Neuronal stem cell (in vitro differentiated cells): ENCODE results near the gene GFPT2.

Experiments
- DNase-seq: peaks from one replicate; pipeline ENCODE4 v3.0.0-alpha.2; 2013; ENCODE audit warnings: low spot score
- H2AFZ ChIP-seq: one replicate; pipeline ENCODE4 v1.6.1; 2013; ENCODE audit warnings: mild to moderate bottlenecking, low read length, inconsistent platforms
- H2AK5ac ChIP-seq: 2 replicates; pipeline ENCODE4 v1.6.1; 2013; ENCODE audit warnings: low read depth, mild to moderate bottlenecking, inconsistent platforms, low read length, moderate library complexity, mixed read lengths
- H2BK120ac ChIP-seq: 2 replicates; pipeline ENCODE4 v1.6.1; 2013; ENCODE audit warnings: low read depth, mild to moderate bottlenecking, inconsistent platforms, low read length, moderate library complexity, mixed read lengths
- H2BK12ac ChIP-seq: one replicate; pipeline ENCODE4 v1.6.1; 2013; ENCODE audit warnings: low read length, inconsistent platforms
- H2BK15ac ChIP-seq: 2 replicates; pipeline ENCODE4 v1.6.1; 2013; ENCODE audit warnings: mild to moderate bottlenecking, low read length, inconsistent platforms, mixed read lengths
- H2BK5ac ChIP-seq: one replicate; pipeline ENCODE4 v1.6.1; 2013; ENCODE audit warnings: inconsistent platforms, mild to moderate bottlenecking, low read length, moderate library complexity
- H3K14ac ChIP-seq: one replicate; pipeline ENCODE4 v1.6.1; 2013; ENCODE audit warnings: low read length, inconsistent platforms
- H3K18ac ChIP-seq: 2 replicates; pipeline ENCODE4 v1.6.1; 2013; ENCODE audit warnings: low read length, inconsistent platforms
- H3K23ac ChIP-seq: 2 replicates; pipeline ENCODE4 v1.6.1; 2013; ENCODE audit warnings: low read depth, mild to moderate bottlenecking, mixed read lengths, low read length, inconsistent platforms; ENCODE audit not compliant: poor library complexity
- H3K27ac ChIP-seq: replicated peaks from 3 replicates; pipeline ENCODE4 v1.5.1; 2013; ENCODE audit warnings: low read length, inconsistent platforms
- H3K27me3 ChIP-seq, 3 experiments: 2 replicates each; pipeline ENCODE4 v1.6.1; 2013; ENCODE audit warnings: low read length in 3 of 3, mild to moderate bottlenecking in 2 of 3, inconsistent platforms in 1 of 3, low read depth in 1 of 3, mixed read lengths in 1 of 3, moderate library complexity in 1 of 3; ENCODE audit not compliant: control insufficient read depth in 3 of 3, insufficient read depth in 3 of 3
- H3K36me3 ChIP-seq, 2 donors: replicated peaks in 1 of 2; 2 replicates each; pipeline ENCODE4 v1.6.1; 2013; ENCODE audit warnings: low read length in 2 of 2; ENCODE audit not compliant: control insufficient read depth in 2 of 2, insufficient read depth in 2 of 2
- H3K4ac ChIP-seq: 2 replicates; pipeline ENCODE4 v1.6.1; 2013; ENCODE audit warnings: inconsistent platforms, mild to moderate bottlenecking, low read length, moderate library complexity
- H3K4me1 ChIP-seq, 2 donors: 1 replicate in 1 of 2; 2 replicates in 1 of 2; pipeline ENCODE4 v1.6.1; 2013; ENCODE audit warnings: low read length in 2 of 2, low read depth in 1 of 2; ENCODE audit not compliant: control insufficient read depth in 2 of 2, insufficient read depth in 1 of 2
- H3K4me2 ChIP-seq: one replicate; pipeline ENCODE4 v1.6.1; 2013; ENCODE audit warnings: mild to moderate bottlenecking, low read length, inconsistent platforms; ENCODE audit not compliant: insufficient read depth, poor library complexity, severe bottlenecking
- H3K4me3 ChIP-seq, 2 donors: 2 replicates each; pipeline ENCODE4 v1.5.1; 2013; ENCODE audit warnings: low read length in 2 of 2, mild to moderate bottlenecking in 2 of 2, inconsistent platforms in 1 of 2, moderate library complexity in 1 of 2
- H3K79me1 ChIP-seq: one replicate; pipeline ENCODE4 v1.6.1; 2013; ENCODE audit warnings: low read depth, mild to moderate bottlenecking, inconsistent platforms, low read length, moderate library complexity
- H3K9ac ChIP-seq: one replicate; pipeline ENCODE4 v1.6.1; 2013; ENCODE audit warnings: mild to moderate bottlenecking, low read depth, low read length, inconsistent platforms; ENCODE audit not compliant: poor library complexity
- H3K9me3 ChIP-seq, 2 donors: replicated peaks in 1 of 2; 2 replicates each; pipeline versions ENCODE3 to v1.6.1; 2013; ENCODE audit warnings: low read length in 2 of 2, mild to moderate bottlenecking in 2 of 2, inconsistent platforms in 1 of 2, low read depth in 1 of 2, mixed read lengths in 1 of 2, moderate library complexity in 1 of 2; ENCODE audit not compliant: control insufficient read depth in 2 of 2, insufficient read depth in 1 of 2
- H4K8ac ChIP-seq: one replicate; pipeline ENCODE4 v1.6.1; 2013; ENCODE audit warnings: low read depth, mild to moderate bottlenecking, inconsistent platforms, low read length, moderate library complexity
- H4K91ac ChIP-seq: one replicate; pipeline ENCODE4 v1.6.1; 2013; ENCODE audit warnings: low read length, low read depth, mild to moderate bottlenecking, inconsistent platforms; ENCODE audit not compliant: poor library complexity
- WGBS, 2 donors: extraction: QIAGEN DNeasy Blood & Tissue Kit; methylation state at CpG; one replicate each; pipeline ENCODE4 v1.1.7; 2013; ENCODE audit warnings: missing lambda C conversion rate in 2 of 2, mixed read lengths in 1 of 2; ENCODE audit not compliant: insufficient read length in 2 of 2, insufficient replicate concordance in 1 of 2; ENCODE audit errors: extremely low coverage in 2 of 2; 5-methylcytosine and 5-hydroxymethylcytosine counted together

GFPT2 gene

DNA sequence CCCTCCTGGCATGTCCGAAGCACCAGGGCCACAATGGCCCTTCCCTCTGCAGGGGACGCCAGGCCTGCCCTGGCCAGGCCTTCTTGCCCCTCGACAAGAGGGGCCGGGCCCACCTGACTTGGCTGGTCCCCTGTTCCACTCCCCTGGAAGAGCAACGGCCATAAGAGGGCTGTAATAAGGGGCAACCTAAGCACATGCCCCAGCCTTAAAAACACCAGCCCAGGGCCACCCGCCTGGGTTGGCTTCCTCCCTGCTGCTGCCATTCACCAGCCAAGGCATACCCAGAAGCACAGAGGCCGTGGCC lies 8.5 kb downstream of the GFPT2 start:
- Histone ChIP-seq H3K23ac (no peak overlapping the region), H3K14ac (no peak overlapping the region), H3K18ac (no peak overlapping the region), H2BK15ac (no peak overlapping the region), H2AFZ (no peak overlapping the region), H4K91ac (no peak overlapping the region), H3K4ac (no peak overlapping the region), H2BK5ac (no peak overlapping the region), H3K4me2 (no peak overlapping the region), H3K79me1 (peaks cover 14% of the 10 kb centered on the region), H3K27ac (no peak overlapping the region), H3K9ac (no peak overlapping the region), H3K36me3 (peaks cover 0 to under 1% of the 10 kb centered on the region in 2 donors), H2BK12ac (no peak overlapping the region), H2AK5ac (peak overlapping the region; percentile 30), H3K4me1 (peaks cover 12 to 13% of the 10 kb centered on the region in 2 donors), H4K8ac (no peak overlapping the region), H2BK120ac (no peak overlapping the region), H3K4me3 (peak overlapping the region in 1 of 2 donors; percentile 20), H3K9me3 (no peaks in the 10 kb centered on the region), H3K27me3 (no peaks in the 10 kb centered on the region)
- DNase-seq: no peak
- no CpG with 5 or more reads among the region's 7 CpGs for WGBS, 2 donors

DNA sequence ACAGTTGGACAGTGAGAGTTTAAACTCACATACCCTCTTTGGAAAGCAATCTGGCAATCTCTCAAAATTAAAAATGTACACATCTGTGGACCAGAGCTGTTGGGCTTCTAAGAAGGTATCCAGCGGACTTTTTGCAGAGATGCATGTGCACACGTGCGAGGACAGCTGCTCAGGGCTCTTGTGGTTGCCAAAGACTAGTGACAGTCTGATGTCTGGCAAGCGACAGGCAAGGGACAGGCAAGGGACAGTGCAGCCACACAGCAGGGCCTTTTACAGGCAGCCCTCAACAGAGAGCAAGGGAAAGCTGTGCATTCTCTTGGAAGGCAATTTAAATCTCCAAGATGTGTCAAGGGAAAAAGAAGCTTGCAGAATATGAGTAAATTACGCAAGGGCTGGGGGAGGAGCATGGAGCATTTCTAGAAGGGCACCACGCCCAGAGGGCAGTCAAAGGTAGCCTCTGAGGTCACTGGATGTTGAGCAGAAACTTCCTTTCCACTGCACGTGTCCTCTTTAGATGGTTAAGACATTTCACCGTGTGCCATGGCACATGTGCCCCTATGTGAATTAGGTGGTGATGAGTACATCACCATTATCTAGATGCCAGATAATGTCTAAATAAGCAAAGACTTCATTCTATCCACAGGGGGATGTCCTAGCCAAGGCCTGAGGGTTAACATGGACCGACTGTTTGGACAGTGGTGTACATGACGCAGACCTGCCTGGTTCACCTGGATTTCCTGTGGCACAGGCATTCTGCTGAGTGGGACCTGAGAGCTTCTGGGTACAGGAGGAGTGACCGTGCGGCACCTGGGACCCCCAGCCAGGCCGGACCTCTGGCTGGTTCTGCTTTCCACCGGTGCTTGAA lies 9.1 kb downstream of the GFPT2 start:
- Histone ChIP-seq H2BK12ac (no peak overlapping the region), H2BK120ac (no peak overlapping the region), H4K91ac (no peak overlapping the region), H3K27ac (no peak overlapping the region), H3K23ac (no peak overlapping the region), H2BK15ac (no peak overlapping the region), H3K27me3 (no peaks in the 10 kb centered on the region), H3K18ac (no peak overlapping the region), H3K9me3 (no peaks in the 10 kb centered on the region), H3K4me1 (peaks cover 12 to 13% of the 10 kb centered on the region in 2 donors), H2AK5ac (peak overlapping the region; percentile 30), H2BK5ac (no peak overlapping the region), H3K36me3 (peaks cover 0 to 1% of the 10 kb centered on the region in 2 donors), H3K14ac (no peak overlapping the region), H4K8ac (no peak overlapping the region), H3K4ac (no peak overlapping the region), H3K9ac (no peak overlapping the region), H3K79me1 (peaks cover 14% of the 10 kb centered on the region), H3K4me3 (peak overlapping the region in 1 of 2 donors; percentile 20), H2AFZ (no peak overlapping the region), H3K4me2 (no peak overlapping the region)
- no CpG with 5 or more reads among the region's 14 CpGs for WGBS, 2 donors
- DNase-seq: no peak

DNA sequence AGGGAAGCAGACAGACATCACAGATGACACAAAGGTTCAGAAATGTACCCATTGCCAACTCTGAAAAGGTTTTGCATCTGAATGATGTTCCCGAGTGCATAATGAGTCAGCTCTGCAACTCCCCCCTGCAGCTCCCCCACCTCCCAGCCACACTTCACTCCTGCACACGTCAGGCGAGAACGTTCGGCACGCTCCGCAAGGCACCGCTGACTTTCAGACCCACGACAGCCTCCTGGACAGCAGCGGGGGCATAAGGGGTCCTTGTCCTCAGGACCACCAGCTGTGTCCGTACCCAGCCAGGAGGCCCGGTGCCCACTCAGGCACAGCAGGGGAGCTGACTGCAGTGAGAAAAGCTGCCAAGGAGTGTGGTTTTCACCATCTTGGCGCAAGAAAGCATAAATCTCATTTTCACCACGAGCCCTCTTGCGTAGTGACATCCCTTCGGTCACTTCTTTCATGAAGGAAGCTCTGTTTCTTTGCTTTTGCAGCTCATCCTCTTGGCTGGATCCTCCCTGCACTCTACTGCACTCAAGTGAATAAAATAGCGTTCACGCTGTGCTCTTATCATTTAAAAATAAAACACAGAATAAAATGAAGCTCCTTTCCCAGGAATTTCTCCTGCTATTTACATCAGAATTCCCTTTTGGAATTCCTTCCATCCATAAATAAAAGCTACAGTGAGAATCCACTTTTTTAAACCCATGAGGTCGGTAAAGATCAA lies 9.9 kb downstream of the GFPT2 start:
- H3K27me3 ChIP-seq: no peaks in the 10 kb centered on the region
- H4K8ac ChIP-seq: no peak overlapping the region
- H4K91ac ChIP-seq: no peak overlapping the region
- no peak overlapping the region for H3K14ac ChIP-seq
- H3K79me1 ChIP-seq: peaks cover 16% of the 10 kb centered on the region
- no peak overlapping the region for H3K4ac ChIP-seq
- no peak overlapping the region for H2BK12ac ChIP-seq
- no peaks in the 10 kb centered on the region for H3K9me3 ChIP-seq
- peak overlapping the region; percentile 43 for H2AFZ ChIP-seq
- no peak overlapping the region for H2AK5ac ChIP-seq
- no peak overlapping the region for H3K27ac ChIP-seq
- no peak for DNase-seq
- WGBS, 2 donors: no CpG with 5 or more reads among the region's 19 CpGs
- no peak overlapping the region for H2BK15ac ChIP-seq
- H3K9ac ChIP-seq: peak overlapping the region; percentile 57
- H3K4me3 ChIP-seq: no peak overlapping the region
- H3K23ac ChIP-seq: peak overlapping the region; percentile 70
- H3K18ac ChIP-seq: peak overlapping the region; percentile 86
- H2BK5ac ChIP-seq: no peak overlapping the region
- H2BK120ac ChIP-seq: no peak overlapping the region
- peaks cover 0 to 4% of the 10 kb centered on the region in 2 donors for H3K36me3 ChIP-seq
- H3K4me1 ChIP-seq: peaks cover 12 to 13% of the 10 kb centered on the region in 2 donors
- peak overlapping the region; percentile 11 for H3K4me2 ChIP-seq

DNA sequence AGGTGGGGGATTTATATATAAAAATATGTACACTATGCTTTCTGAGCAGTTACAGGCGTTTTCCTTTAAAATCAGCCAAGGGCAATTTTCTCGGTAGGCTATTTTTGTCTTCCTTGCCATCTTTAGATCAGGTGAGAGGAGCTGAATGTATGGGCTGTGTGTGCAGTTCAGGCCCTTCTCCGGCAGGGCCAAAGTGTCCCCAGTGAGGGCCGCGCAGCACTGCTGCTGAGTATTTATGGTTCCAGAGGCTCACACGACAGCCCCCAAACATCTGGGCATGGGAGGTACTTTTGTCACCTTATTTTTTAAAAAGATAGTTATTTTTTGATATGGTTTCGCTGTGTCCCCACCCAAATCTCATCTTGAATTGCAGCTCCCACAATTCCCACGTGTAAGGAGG lies 11.5 kb downstream of the GFPT2 start:
- no peak overlapping the region for H2BK12ac ChIP-seq
- peaks cover 12% of the 10 kb centered on the region in 2 donors for H3K36me3 ChIP-seq
- H3K27ac ChIP-seq: no peak overlapping the region
- no CpG with 5 or more reads among the region's 8 CpGs for WGBS, 2 donors
- no peak overlapping the region for H2BK5ac ChIP-seq
- no peak overlapping the region for H3K4me2 ChIP-seq
- H4K91ac ChIP-seq: no peak overlapping the region
- no peak for DNase-seq
- H3K9ac ChIP-seq: no peak overlapping the region
- peaks cover 16% of the 10 kb centered on the region for H3K79me1 ChIP-seq
- H3K27me3 ChIP-seq: no peaks in the 10 kb centered on the region
- H3K14ac ChIP-seq: no peak overlapping the region
- no peak overlapping the region for H3K23ac ChIP-seq
- H2BK15ac ChIP-seq: no peak overlapping the region
- H3K4ac ChIP-seq: no peak overlapping the region
- no peaks in the 10 kb centered on the region for H3K9me3 ChIP-seq
- H2AFZ ChIP-seq: no peak overlapping the region
- H4K8ac ChIP-seq: no peak overlapping the region
- no peak overlapping the region for H2AK5ac ChIP-seq
- H3K4me3 ChIP-seq: no peak overlapping the region
- H2BK120ac ChIP-seq: no peak overlapping the region
- H3K18ac ChIP-seq: no peak overlapping the region
- peaks cover 10 to 11% of the 10 kb centered on the region in 2 donors for H3K4me1 ChIP-seq
